Effector memory CD4-positive, alpha-beta T cell (primary cell): Measurements from ENCODE around the gene CHRNE.

Experiments
- DNase-seq, 3 donors: peaks; one replicate each; pipeline ENCODE4 v3.0.0-alpha.2; 2020
- H3K27ac ChIP-seq: 2 replicates; pipeline ENCODE4 v1.7.0; 2013; ENCODE audit warnings: mild to moderate bottlenecking, low read length, moderate library complexity; ENCODE audit not compliant: insufficient read depth, poor library complexity, severe bottlenecking
- H3K27me3 ChIP-seq: replicated peaks from 2 replicates; pipeline ENCODE4 v1.7.0; 2013; ENCODE audit warnings: mild to moderate bottlenecking, low read length; ENCODE audit not compliant: insufficient read depth, control insufficient read depth, poor library complexity, severe bottlenecking
- H3K36me3 ChIP-seq: 2 replicates; pipeline ENCODE4 v1.7.0; 2013; ENCODE audit warnings: mild to moderate bottlenecking, low read length, moderate library complexity; ENCODE audit not compliant: control insufficient read depth, insufficient read depth
- H3K4me1 ChIP-seq: 2 replicates; pipeline ENCODE4 v1.7.0; 2013; ENCODE audit warnings: low read length, mild to moderate bottlenecking; ENCODE audit not compliant: control insufficient read depth, insufficient read depth, poor library complexity, severe bottlenecking
- H3K4me3 ChIP-seq: 2 replicates; pipeline ENCODE4 v1.7.0; 2013; ENCODE audit warnings: low read length, low read depth, mild to moderate bottlenecking; ENCODE audit not compliant: insufficient read depth, poor library complexity, severe bottlenecking
- H3K9me3 ChIP-seq: 2 replicates; pipeline ENCODE4 v1.7.0; 2013; ENCODE audit warnings: mild to moderate bottlenecking, low read length, moderate library complexity; ENCODE audit not compliant: control insufficient read depth

Gene CHRNE

DNA sequence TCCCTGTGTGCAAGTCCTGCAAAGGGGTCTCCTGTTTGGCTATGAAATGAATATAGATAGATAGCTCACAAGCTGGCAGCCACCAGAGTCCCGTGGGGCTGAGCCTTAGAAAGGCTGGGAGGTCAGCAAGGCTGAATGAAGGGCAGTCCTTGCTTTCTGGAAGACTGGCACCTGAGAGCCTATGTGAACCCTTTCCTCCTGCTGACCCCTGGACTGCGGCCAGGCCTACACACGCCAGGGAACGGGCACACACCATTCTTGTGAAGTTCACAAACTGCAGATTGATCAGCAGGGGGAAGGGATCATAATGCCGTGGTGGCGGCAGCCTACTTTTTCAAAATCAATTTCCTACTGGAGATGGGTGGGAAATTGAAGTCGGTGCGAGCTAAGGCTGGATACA is 4.5 kb downstream of the CHRNE start:
- H3K4me1 ChIP-seq = peaks cover 28% of the 10 kb centered on the region
- no peak overlapping the region for H3K27ac ChIP-seq
- H3K9me3 ChIP-seq = no peaks in the 10 kb centered on the region
- H3K36me3 ChIP-seq = peaks cover 33% of the 10 kb centered on the region
- no peak for DNase-seq
- H3K4me3 ChIP-seq = peak overlapping the region; percentile 51
- no peaks in the 10 kb centered on the region for H3K27me3 ChIP-seq

DNA sequence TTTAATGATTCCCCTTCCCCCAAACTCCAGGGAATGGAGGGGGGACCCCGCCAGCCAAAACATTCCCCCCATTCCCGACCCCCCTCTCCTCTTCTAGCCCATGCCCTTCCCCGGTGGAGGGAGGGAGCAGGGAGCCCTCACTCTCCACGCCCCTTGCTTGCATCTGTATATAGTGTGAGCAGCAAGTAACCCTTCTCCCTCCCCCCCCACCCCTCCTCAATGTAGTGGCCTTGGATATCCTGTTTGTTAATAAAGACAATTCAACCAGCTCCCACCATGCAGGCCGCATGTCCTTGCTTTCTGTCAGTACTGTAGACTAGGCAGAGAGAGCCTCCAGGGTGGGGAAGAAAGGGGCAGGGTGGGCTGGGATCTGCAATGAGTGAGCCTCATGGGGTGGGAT is 5.1 kb downstream of the CHRNE start:
- Histone ChIP-seq H3K4me1 (peaks cover 23% of the 10 kb centered on the region), H3K27me3 (no peaks in the 10 kb centered on the region), H3K9me3 (no peaks in the 10 kb centered on the region), H3K27ac (no peak overlapping the region), H3K36me3 (peaks cover 39% of the 10 kb centered on the region), H3K4me3 (no peak overlapping the region)
- no peak for DNase-seq

DNA sequence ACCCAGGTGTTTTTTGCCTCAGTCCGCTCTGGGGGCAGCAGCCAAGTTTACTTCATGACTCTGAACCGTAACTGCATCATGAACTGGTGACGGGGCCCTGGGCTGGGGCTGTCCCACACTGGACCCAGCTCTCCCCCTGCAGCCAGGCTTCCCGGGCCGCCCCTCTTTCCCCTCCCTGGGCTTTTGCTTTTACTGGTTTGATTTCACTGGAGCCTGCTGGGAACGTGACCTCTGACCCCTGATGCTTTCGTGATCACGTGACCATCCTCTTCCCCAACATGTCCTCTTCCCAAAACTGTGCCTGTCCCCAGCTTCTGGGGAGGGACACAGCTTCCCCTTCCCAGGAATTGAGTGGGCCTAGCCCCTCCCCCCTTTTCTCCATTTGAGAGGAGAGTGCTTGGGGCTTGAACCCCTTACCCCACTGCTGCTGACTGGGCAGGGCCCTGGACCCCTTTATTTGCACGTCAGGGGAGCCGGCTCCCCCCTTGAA is 5.7 kb downstream of the CHRNE start:
- H3K36me3 ChIP-seq = peaks cover 44% of the 10 kb centered on the region
- peaks cover 20% of the 10 kb centered on the region for H3K4me1 ChIP-seq
- no peak for DNase-seq

DNA sequence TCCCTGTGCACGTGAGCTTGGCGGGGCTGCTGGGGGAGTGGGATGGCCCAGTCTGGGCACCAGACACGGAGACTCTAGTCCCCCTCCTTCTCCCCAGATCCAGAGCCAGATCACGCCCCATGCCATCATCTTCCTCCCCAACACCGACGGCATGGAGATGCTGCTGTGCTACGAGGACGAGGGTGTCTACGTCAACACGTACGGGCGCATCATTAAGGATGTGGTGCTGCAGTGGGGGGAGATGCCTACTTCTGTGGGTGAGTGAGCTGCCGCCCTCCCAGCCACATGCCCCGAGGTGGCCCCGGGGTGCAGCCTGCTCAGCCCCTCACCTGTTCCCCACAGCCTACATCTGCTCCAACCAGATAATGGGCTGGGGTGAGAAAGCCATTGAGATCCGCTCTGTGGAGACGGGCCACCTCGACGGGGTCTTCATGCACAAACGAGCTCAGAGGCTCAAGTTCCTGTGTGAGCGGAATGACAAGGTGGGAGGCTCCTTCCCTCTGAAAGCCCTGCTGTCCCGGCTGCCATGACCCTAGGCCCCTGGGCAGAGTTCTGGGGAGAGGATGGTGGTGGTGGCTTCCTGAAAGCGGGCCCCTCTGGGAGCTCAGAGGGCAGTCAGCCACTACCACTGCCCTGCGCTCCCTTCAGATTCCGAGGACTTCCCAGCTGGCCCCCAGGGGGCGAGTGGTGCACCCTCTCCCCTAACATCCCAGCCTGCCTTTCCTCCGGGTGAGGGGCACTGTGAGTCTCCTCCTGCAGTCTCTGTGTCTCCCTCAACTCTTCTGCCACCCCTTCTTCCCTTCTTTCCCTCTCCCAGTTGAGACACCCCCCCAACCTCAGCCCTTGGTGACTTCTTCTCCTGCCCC is 6.3 kb downstream of the CHRNE start:
- H3K27me3 ChIP-seq = no peaks in the 10 kb centered on the region
- H3K36me3 ChIP-seq = peaks cover 51% of the 10 kb centered on the region
- H3K27ac ChIP-seq = no peak overlapping the region
- no peaks in the 10 kb centered on the region for H3K9me3 ChIP-seq
- no peak for DNase-seq
- H3K4me1 ChIP-seq = peaks cover 20% of the 10 kb centered on the region
- H3K4me3 ChIP-seq = no peak overlapping the region

More for the DNA sequence above, 5.7 kb downstream of the CHRNE start:
- H3K27ac ChIP-seq = no peak overlapping the region
- no peaks in the 10 kb centered on the region for H3K9me3 ChIP-seq
- no peak overlapping the region for H3K4me3 ChIP-seq
- no peaks in the 10 kb centered on the region for H3K27me3 ChIP-seq

DNA sequence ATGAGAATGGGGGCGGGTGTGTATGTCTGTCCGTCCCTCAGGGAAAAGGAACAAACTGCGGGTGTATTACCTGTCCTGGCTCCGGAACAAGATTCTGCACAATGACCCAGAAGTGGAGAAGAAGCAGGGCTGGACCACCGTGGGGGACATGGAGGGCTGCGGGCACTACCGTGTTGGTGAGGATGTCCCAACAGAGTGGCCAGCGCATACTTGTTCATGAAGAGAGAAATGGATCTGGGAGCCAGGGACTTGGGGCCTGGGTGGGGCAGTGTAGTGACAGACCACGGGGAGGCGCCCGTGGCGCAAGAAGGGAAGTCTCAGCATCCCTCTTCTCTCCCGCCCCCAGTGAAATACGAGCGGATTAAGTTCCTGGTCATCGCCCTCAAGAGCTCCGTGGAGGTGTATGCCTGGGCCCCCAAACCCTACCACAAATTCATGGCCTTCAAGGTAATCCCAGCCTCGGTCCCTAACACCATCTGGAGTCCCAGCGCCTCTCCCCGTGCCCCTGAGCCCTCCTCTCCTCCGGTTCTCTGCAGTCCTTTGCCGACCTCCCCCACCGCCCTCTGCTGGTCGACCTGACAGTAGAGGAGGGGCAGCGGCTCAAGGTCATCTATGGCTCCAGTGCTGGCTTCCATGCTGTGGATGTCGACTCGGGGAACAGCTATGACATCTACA is 7.1 kb downstream of the CHRNE start:
- no peak for DNase-seq
- peaks cover 59% of the 10 kb centered on the region for H3K36me3 ChIP-seq

DNA sequence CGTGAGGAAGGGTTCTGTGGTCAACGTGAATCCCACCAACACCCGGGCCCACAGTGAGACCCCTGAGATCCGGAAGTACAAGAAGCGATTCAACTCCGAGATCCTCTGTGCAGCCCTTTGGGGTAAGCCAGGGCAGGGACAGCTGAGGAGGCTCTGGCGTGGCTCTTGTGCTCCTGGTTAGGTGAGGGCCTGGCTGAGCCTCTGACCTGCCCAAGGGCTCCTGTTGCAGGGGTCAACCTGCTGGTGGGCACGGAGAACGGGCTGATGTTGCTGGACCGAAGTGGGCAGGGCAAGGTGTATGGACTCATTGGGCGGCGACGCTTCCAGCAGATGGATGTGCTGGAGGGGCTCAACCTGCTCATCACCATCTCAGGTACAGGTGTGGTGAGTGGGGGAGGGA is 7.8 kb downstream of the CHRNE start:
- no peak for DNase-seq
- Histone ChIP-seq H3K9me3 (no peaks in the 10 kb centered on the region), H3K27me3 (no peaks in the 10 kb centered on the region), H3K4me1 (peaks cover 13% of the 10 kb centered on the region), H3K4me3 (no peak overlapping the region), H3K36me3 (peaks cover 65% of the 10 kb centered on the region), H3K27ac (no peak overlapping the region)

More for the DNA sequence above, 7.1 kb downstream of the CHRNE start:
- H3K27me3 ChIP-seq = no peaks in the 10 kb centered on the region
- no peaks in the 10 kb centered on the region for H3K9me3 ChIP-seq
- peaks cover 20% of the 10 kb centered on the region for H3K4me1 ChIP-seq
- no peak overlapping the region for H3K27ac ChIP-seq
- H3K4me3 ChIP-seq = no peak overlapping the region

DNA sequence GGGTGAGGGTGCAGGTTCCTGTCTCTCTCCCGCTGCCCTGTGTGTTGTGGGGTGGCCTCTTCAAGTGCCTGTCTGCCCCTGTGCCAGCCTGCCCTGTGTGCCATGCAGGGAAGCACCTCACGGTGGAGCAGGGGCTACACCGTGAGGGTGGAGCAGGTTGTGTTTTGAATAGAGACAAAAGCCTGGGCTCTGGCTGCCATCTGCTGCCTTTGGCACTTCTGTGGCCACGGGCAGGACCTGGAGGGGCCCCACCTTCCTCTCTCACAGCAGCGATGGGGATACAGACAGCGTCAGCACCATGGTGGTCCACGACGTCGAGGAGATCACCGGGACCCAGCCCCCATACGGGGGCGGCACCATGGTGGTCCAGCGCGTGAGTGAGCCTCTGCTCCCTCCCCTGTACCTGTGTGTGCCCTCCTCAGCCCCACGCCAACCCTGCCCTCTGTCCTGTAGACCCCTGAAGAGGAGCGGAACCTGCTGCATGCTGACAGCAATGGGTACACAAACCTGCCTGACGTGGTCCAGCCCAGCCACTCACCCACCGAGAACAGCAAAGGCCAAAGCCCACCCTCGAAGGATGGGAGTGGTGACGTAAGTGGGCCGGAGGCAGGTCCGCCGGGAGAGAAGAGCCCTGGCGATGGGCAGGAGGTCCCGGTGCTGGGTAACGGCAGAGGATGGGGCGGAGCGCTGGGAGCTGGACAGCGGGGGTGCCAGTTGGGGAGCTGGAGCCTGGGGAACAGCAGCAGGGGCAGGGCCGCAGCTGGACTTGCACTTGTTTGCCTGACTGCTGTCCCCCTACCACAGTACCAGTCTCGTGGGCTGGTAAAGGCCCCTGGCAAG is 9.0 kb downstream of the CHRNE start:
- Histone ChIP-seq H3K36me3 (peaks cover 75% of the 10 kb centered on the region), H3K27ac (no peak overlapping the region), H3K27me3 (no peaks in the 10 kb centered on the region), H3K4me1 (peaks cover 5% of the 10 kb centered on the region), H3K9me3 (no peaks in the 10 kb centered on the region), H3K4me3 (no peak overlapping the region)
- DNase-seq = no peak

DNA sequence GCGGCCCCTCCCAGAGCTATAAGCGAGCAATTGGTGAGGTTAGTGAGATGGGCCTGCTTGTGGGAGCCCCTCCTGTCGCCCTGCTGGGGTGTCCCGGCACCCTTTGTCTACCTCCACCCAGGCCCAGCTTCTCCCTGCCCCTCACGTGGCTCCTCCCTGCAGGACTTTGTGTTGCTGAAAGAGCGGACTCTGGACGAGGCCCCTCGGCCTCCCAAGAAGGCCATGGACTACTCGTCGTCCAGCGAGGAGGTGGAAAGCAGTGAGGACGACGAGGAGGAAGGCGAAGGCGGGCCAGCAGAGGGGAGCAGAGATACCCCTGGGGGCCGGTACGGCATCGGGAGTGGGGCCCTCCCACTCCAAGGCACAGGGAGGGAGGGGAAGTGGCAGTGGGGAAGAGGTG is 9.6 kb downstream of the CHRNE start:
- H3K36me3 ChIP-seq = peaks cover 79% of the 10 kb centered on the region
- no peak for DNase-seq
- no peaks in the 10 kb centered on the region for H3K27me3 ChIP-seq
- H3K4me1 ChIP-seq = no peaks in the 10 kb centered on the region
- H3K9me3 ChIP-seq = no peaks in the 10 kb centered on the region
- no peak overlapping the region for H3K27ac ChIP-seq
- no peak overlapping the region for H3K4me3 ChIP-seq

DNA sequence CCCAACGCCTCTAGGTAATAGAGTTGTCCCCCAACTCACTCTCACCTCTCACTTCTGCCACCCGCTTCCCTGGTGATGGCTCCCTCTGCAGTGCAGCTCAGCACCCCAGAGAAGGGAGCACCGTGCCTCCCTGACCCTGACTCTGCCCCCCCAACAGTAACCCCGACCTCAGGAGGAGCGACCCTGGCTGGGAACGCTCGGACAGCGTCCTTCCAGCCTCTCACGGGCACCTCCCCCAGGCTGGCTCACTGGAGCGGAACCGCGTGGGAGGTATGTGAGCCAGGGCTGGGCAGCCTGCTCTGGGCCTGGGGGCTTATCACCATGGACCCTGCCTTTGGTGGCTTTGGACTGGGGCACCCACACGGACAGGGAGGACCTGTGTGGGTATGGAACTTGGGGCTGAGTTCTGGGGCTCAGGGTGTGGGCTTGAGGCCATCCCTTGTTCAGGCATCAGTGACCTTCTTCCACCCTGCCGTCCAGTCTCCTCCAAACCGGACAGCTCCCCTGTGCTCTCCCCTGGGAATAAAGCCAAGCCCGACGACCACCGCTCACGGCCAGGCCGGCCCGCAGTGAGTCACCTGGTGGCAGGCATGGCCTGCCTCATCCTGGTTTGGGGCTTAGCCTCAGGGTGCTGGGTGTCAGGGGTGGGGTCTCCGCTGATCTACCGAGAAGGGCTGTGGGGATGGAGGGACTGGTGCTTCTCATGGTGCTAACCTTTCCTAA is 10.2 kb downstream of the CHRNE start:
- H3K27ac ChIP-seq = no peak overlapping the region
- H3K9me3 ChIP-seq = no peaks in the 10 kb centered on the region
- H3K36me3 ChIP-seq = peaks cover 85% of the 10 kb centered on the region
- H3K4me1 ChIP-seq = no peaks in the 10 kb centered on the region
- no peak overlapping the region for H3K4me3 ChIP-seq
- no peaks in the 10 kb centered on the region for H3K27me3 ChIP-seq
- DNase-seq = no peak
